ENCODE data around the gene GXYLT2. TPM values are rescaled to one million over a fixed set of nuclear protein-coding genes. Genes with fewer than 3 reads are reported as not detected.

The GXYLT2 gene
- polyA plus RNA-seq, 3 donors: 0.04 TPM; not detected in 2

DNA sequence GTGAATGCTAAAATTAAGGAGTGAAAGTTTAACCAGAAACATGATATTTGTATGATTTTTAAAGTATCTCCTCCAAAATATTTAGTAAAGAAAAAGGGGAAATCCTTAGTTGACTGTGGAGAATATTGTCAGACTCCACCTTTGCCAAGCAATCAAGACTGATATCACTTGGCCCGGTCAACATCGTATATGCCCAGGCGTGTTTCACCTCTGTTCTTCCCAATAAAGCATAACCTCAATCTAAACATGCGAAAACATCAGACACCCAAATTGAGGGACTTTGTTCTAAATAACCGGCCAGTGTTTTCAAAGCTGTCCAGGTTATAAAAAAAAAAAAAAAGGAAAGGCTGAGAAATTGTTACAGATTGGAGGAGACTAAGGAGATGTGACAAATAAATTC is 54.6 kb downstream of the GXYLT2 start:
- Histone ChIP-seq H3K36me3 (replicated peaks in 1 of 2; ENCODE audit: control insufficient read depth in 1 of 2, insufficient read depth in 2 of 2, low read length in 2 of 2) (no peaks in the 10 kb centered on the region), H3K79me2 (ENCODE audit: insufficient read depth, low read length) (no peaks in the 10 kb centered on the region), H2AFZ (ENCODE audit: insufficient read depth, low read depth, low read length, poor library complexity, severe bottlenecking) (no peak overlapping the region), H3K4me1 (ENCODE audit: control insufficient read depth in 1 of 2, insufficient read depth in 2 of 2, low read length in 2 of 2) (peaks cover 6% of the 10 kb centered on the region in 2 donors), H3K4me2 (replicated peaks; ENCODE audit: extremely low read depth, low read length, poor library complexity, severe bottlenecking) (no peak overlapping the region), H3K27me3 (ENCODE audit: control insufficient read depth in 2 of 2, insufficient read depth in 2 of 2, low read length in 2 of 2) (no peaks in the 10 kb centered on the region), H3K27ac (ENCODE audit: low read depth in 1 of 2, low read length in 2 of 2) (no peak overlapping the region), H4K20me1 (ENCODE audit: insufficient read depth, low read length) (no peaks in the 10 kb centered on the region), H3K9me3 (replicated peaks in 1 of 2; ENCODE audit: control insufficient read depth in 1 of 2, insufficient read depth in 1 of 2, low read length in 2 of 2) (no peaks in the 10 kb centered on the region), H3K4me3 (replicated peaks in 1 of 3; ENCODE audit: low read depth in 2 of 3, low read length in 3 of 3) (no peak overlapping the region), H3K9ac (ENCODE audit: insufficient read depth, low read length, poor library complexity, severe bottlenecking) (no peak overlapping the region)
- intact Hi-C loops (cut with micrococcal nuclease): loop anchor here (5.0 to 10.0 kb wide), 2 partner anchors 52 to 115 kb away; partner anchors contain the start of gene PPP4R2 (in 1 of the 2)
- WGBS (ENCODE audit: insufficient coverage): 100% methylated on average over 1 of the region's 5 CpGs
- no peaks in the 10 kb centered on the region for H3K36me3 Mint-ChIP-seq
- H3K9me3 Mint-ChIP-seq: peaks cover 0 to 2% (median 0%) of the 10 kb centered on the region in 7 donors
- peaks cover 0 to 2% (median 0%) of the 10 kb centered on the region in 3 donors for H3K27me3 Mint-ChIP-seq (ENCODE audit: low read depth in 3 of 3)
- no peak overlapping the region for H3K4me3 Mint-ChIP-seq
- TF ChIP-seq, protein P1, sequence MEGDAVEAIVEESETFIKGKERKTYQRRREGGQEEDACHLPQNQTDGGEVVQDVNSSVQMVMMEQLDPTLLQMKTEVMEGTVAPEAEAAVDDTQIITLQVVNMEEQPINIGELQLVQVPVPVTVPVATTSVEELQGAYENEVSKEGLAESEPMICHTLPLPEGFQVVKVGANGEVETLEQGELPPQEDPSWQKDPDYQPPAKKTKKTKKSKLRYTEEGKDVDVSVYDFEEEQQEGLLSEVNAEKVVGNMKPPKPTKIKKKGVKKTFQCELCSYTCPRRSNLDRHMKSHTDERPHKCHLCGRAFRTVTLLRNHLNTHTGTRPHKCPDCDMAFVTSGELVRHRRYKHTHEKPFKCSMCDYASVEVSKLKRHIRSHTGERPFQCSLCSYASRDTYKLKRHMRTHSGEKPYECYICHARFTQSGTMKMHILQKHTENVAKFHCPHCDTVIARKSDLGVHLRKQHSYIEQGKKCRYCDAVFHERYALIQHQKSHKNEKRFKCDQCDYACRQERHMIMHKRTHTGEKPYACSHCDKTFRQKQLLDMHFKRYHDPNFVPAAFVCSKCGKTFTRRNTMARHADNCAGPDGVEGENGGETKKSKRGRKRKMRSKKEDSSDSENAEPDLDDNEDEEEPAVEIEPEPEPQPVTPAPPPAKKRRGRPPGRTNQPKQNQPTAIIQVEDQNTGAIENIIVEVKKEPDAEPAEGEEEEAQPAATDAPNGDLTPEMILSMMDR (IDR thresholded peaks at IDR 0.05): no peak
- DNase-seq: no peak
- H3K4me1 Mint-ChIP-seq: peaks cover 7% of the 10 kb centered on the region
- H3K27ac Mint-ChIP-seq: no peak overlapping the region

DNA sequence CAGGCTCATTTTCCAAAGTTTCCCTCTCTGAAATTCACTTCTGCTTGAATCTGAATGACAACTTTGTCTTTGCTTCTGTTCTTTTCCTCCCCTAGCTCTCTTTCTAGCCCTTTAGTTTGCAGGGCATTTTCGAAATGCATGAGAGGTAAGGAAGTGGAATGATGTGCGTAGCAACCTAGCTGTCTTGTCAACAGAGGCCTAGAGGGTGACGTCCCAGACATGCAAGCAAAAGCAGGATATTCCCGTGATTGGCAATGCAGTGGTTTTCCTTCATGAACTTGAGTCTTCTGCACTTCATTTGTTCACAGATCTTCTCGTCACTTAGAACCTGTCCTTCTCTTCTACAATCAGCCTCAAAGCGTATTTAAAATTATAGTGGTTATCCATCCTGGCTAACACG is 56.9 kb downstream of the GXYLT2 start:
- no peak overlapping the region for H3K4me3 Mint-ChIP-seq
- no peaks in the 10 kb centered on the region for H3K9me3 Mint-ChIP-seq

More for the DNA sequence above, 56.9 kb downstream of the GXYLT2 start:
- Histone ChIP-seq H3K36me3 (replicated peaks in 1 of 2; ENCODE audit: control insufficient read depth in 1 of 2, insufficient read depth in 2 of 2, low read length in 2 of 2) (no peaks in the 10 kb centered on the region), H3K27ac (ENCODE audit: low read depth in 1 of 2, low read length in 2 of 2) (no peak overlapping the region), H3K4me1 (ENCODE audit: control insufficient read depth in 1 of 2, insufficient read depth in 2 of 2, low read length in 2 of 2) (no peaks in the 10 kb centered on the region), H3K9ac (ENCODE audit: insufficient read depth, low read length, poor library complexity, severe bottlenecking) (no peak overlapping the region), H3K79me2 (ENCODE audit: insufficient read depth, low read length) (no peaks in the 10 kb centered on the region), H2AFZ (ENCODE audit: insufficient read depth, low read depth, low read length, poor library complexity, severe bottlenecking) (no peak overlapping the region), H3K9me3 (replicated peaks in 1 of 2; ENCODE audit: control insufficient read depth in 1 of 2, insufficient read depth in 1 of 2, low read length in 2 of 2) (no peaks in the 10 kb centered on the region), H3K4me2 (replicated peaks; ENCODE audit: extremely low read depth, low read length, poor library complexity, severe bottlenecking) (no peak overlapping the region), H3K27me3 (ENCODE audit: control insufficient read depth in 2 of 2, insufficient read depth in 2 of 2, low read length in 2 of 2) (no peaks in the 10 kb centered on the region), H3K4me3 (replicated peaks in 1 of 3; ENCODE audit: low read depth in 2 of 3, low read length in 3 of 3) (no peak overlapping the region), H4K20me1 (ENCODE audit: insufficient read depth, low read length) (no peaks in the 10 kb centered on the region)
- H3K36me3 Mint-ChIP-seq: no peaks in the 10 kb centered on the region
- peaks cover 3% of the 10 kb centered on the region for H3K4me1 Mint-ChIP-seq
- TF ChIP-seq, protein P1 (IDR thresholded peaks at IDR 0.05): no peak
- intact Hi-C loops (cut with micrococcal nuclease): loop anchor here (5.0 to 10.0 kb wide), 2 partner anchors 50 to 113 kb away; partner anchors contain the start of gene PPP4R2 (in 1 of the 2)
- H3K27me3 Mint-ChIP-seq (ENCODE audit: low read depth in 3 of 3): peaks cover 0 to 2% (median 0%) of the 10 kb centered on the region in 3 donors
- DNase-seq: peak in 1 of 3 donors; percentile 5
- H3K27ac Mint-ChIP-seq: no peak overlapping the region
- WGBS (ENCODE audit: insufficient coverage): 67% methylated on average over 3 of the region's 7 CpGs

All from CD14-positive monocyte (primary cell).